ENCODE data around the gene ATP6V1B1. TPM values are rescaled to one million over a fixed set of nuclear protein-coding genes. Genes with fewer than 3 reads are reported as not detected.
A peak's percentile ranks its signal among the peaks of the same experiment; 100 is the strongest.

The ATP6V1B1 gene
- total and polyA plus RNA-seq, 2 of the 13 experiments (the other 11 are each of a cell fraction or from before 2014, with no cell fraction given), result 0.58 to 1.6 TPM

DNA sequence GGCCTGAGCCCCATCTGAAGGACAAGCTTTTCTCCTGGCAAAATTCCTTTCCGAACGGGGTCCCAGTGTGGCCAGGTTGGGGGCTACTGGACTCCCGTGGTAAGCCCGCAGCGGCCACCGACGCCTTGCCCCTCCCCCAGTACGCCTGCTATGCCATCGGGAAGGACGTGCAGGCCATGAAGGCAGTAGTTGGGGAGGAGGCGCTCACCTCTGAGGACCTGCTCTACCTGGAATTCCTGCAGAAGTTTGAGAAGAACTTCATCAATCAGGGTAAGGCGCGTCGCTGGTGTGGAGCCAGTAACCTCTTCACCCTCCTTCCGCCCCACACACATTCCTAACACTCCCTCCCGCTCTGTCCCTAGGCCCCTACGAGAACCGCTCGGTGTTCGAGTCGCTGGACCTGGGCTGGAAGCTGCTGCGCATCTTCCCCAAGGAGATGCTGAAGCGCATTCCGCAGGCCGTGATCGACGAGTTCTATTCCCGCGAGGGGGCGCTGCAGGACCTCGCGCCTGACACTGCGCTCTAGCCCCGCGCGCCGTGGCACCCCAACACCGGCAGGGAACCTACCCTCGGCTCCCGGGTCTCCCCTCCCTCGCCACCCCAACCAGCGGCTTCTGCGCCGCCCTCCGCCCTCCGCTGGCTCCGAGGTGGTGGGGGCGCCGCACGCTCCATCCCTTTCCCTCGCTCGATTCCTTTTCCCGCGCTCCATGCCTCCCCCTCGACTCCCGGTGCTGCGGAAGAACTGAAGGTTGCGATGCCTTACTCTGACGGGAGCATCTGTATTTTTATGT, 29.1 kb downstream of the ATP6V1B1 start (continued):
- TF ChIP-seq, protein P1, sequence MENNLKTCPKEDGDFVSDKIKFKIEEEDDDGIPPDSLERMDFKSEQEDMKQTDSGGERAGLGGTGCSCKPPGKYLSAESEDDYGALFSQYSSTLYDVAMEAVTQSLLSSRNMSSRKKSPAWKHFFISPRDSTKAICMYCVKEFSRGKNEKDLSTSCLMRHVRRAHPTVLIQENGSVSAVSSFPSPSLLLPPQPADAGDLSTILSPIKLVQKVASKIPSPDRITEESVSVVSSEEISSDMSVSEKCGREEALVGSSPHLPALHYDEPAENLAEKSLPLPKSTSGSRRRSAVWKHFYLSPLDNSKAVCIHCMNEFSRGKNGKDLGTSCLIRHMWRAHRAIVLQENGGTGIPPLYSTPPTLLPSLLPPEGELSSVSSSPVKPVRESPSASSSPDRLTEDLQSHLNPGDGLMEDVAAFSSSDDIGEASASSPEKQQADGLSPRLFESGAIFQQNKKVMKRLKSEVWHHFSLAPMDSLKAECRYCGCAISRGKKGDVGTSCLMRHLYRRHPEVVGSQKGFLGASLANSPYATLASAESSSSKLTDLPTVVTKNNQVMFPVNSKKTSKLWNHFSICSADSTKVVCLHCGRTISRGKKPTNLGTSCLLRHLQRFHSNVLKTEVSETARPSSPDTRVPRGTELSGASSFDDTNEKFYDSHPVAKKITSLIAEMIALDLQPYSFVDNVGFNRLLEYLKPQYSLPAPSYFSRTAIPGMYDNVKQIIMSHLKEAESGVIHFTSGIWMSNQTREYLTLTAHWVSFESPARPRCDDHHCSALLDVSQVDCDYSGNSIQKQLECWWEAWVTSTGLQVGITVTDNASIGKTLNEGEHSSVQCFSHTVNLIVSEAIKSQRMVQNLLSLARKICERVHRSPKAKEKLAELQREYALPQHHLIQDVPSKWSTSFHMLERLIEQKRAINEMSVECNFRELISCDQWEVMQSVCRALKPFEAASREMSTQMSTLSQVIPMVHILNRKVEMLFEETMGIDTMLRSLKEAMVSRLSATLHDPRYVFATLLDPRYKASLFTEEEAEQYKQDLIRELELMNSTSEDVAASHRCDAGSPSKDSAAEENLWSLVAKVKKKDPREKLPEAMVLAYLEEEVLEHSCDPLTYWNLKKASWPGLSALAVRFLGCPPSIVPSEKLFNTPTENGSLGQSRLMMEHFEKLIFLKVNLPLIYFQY (CRISPR knock-in tag; IDR thresholded peaks at IDR 0.05; ENCODE audit: borderline replicate concordance), result no peak
- TF ChIP-seq, protein P2, sequence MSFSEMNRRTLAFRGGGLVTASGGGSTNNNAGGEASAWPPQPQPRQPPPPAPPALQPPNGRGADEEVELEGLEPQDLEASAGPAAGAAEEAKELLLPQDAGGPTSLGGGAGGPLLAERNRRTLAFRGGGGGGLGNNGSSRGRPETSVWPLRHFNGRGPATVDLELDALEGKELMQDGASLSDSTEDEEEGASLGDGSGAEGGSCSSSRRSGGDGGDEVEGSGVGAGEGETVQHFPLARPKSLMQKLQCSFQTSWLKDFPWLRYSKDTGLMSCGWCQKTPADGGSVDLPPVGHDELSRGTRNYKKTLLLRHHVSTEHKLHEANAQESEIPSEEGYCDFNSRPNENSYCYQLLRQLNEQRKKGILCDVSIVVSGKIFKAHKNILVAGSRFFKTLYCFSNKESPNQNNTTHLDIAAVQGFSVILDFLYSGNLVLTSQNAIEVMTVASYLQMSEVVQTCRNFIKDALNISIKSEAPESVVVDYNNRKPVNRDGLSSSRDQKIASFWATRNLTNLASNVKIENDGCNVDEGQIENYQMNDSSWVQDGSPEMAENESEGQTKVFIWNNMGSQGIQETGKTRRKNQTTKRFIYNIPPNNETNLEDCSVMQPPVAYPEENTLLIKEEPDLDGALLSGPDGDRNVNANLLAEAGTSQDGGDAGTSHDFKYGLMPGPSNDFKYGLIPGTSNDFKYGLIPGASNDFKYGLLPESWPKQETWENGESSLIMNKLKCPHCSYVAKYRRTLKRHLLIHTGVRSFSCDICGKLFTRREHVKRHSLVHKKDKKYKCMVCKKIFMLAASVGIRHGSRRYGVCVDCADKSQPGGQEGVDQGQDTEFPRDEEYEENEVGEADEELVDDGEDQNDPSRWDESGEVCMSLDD (CRISPR knock-in tag; IDR thresholded peaks at IDR 0.05; ENCODE audit: borderline replicate concordance), result peak; percentile 74; the same call in 1 of the 2 replicates
- TF ChIP-seq, protein P3, sequence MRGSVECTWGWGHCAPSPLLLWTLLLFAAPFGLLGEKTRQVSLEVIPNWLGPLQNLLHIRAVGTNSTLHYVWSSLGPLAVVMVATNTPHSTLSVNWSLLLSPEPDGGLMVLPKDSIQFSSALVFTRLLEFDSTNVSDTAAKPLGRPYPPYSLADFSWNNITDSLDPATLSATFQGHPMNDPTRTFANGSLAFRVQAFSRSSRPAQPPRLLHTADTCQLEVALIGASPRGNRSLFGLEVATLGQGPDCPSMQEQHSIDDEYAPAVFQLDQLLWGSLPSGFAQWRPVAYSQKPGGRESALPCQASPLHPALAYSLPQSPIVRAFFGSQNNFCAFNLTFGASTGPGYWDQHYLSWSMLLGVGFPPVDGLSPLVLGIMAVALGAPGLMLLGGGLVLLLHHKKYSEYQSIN (CRISPR knock-in tag; IDR thresholded peaks at IDR 0.05; ENCODE audit: borderline replicate concordance), result no peak
- no peak for TF ChIP-seq MED13 (CRISPR knock-in tag; IDR thresholded peaks at IDR 0.05)
- TF ChIP-seq ZNF563 (CRISPR knock-in tag; IDR thresholded peaks at IDR 0.05), result 0 out of 2 replicates have a peak, but pooled peaks have one; percentile 40
- no peak for TF ChIP-seq TCF7L2 (IDR thresholded peaks at IDR 0.05; ENCODE audit: low read depth, low read length)
- no peak for TF ChIP-seq NCOA5 (CRISPR knock-in tag; IDR thresholded peaks at IDR 0.05)
- TF ChIP-seq, protein P4, sequence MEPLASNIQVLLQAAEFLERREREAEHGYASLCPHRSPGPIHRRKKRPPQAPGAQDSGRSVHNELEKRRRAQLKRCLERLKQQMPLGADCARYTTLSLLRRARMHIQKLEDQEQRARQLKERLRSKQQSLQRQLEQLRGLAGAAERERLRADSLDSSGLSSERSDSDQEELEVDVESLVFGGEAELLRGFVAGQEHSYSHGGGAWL (CRISPR knock-in tag; IDR thresholded peaks at IDR 0.05), result 0 out of 2 replicates have a peak, but pooled peaks have one; percentile 30
- TF ChIP-seq ZNF101 (CRISPR knock-in tag; IDR thresholded peaks at IDR 0.05; ENCODE audit: borderline replicate concordance, low read depth), result no peak
- TF ChIP-seq, protein P5, sequence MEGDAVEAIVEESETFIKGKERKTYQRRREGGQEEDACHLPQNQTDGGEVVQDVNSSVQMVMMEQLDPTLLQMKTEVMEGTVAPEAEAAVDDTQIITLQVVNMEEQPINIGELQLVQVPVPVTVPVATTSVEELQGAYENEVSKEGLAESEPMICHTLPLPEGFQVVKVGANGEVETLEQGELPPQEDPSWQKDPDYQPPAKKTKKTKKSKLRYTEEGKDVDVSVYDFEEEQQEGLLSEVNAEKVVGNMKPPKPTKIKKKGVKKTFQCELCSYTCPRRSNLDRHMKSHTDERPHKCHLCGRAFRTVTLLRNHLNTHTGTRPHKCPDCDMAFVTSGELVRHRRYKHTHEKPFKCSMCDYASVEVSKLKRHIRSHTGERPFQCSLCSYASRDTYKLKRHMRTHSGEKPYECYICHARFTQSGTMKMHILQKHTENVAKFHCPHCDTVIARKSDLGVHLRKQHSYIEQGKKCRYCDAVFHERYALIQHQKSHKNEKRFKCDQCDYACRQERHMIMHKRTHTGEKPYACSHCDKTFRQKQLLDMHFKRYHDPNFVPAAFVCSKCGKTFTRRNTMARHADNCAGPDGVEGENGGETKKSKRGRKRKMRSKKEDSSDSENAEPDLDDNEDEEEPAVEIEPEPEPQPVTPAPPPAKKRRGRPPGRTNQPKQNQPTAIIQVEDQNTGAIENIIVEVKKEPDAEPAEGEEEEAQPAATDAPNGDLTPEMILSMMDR (CRISPR knock-in tag; IDR thresholded peaks at IDR 0.05), result peak; percentile 96
- TF ChIP-seq MYNN (CRISPR knock-in tag; IDR thresholded peaks at IDR 0.05; ENCODE audit: low read depth), result no peak
- no peak for TF ChIP-seq ERF (CRISPR knock-in tag; IDR thresholded peaks at IDR 0.05)

Data from HepG2 (cell line).